ENCODE measurements around the gene SRSF4. TPM values are rescaled to one million over a fixed set of nuclear protein-coding genes. Genes with fewer than 3 reads are reported as not detected.
A peak's percentile ranks its signal among the peaks of the same experiment; 100 is the strongest.

SRSF4 gene
- total RNA-seq, 1 donor from 2014 or later, result 111 TPM

DNA sequence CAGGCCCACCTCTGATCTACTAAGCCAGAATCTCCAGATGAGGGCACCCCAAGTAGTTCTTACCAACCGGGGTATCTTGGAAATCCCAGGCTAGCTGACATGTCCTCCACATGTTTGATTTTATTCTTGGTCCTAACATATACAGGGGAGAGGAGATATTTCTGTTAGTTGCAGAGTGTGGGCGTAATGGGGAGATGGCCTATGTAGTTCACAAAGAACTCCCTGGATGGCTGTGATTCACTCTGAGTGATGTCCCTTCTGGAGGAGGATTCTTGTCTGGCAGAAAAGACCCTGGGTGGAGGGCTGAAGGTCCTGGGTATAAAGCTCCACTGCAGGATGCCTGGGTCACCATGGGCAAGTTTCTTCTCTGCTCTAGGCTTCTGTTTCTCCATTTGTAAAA lies 35.9 kb upstream of the SRSF4 start:
- H3K27ac Mint-ChIP-seq, result no peak overlapping the region
- TF ChIP-seq, protein P1, sequence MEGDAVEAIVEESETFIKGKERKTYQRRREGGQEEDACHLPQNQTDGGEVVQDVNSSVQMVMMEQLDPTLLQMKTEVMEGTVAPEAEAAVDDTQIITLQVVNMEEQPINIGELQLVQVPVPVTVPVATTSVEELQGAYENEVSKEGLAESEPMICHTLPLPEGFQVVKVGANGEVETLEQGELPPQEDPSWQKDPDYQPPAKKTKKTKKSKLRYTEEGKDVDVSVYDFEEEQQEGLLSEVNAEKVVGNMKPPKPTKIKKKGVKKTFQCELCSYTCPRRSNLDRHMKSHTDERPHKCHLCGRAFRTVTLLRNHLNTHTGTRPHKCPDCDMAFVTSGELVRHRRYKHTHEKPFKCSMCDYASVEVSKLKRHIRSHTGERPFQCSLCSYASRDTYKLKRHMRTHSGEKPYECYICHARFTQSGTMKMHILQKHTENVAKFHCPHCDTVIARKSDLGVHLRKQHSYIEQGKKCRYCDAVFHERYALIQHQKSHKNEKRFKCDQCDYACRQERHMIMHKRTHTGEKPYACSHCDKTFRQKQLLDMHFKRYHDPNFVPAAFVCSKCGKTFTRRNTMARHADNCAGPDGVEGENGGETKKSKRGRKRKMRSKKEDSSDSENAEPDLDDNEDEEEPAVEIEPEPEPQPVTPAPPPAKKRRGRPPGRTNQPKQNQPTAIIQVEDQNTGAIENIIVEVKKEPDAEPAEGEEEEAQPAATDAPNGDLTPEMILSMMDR (IDR thresholded peaks at IDR 0.05; ENCODE audit: unreplicated experiment), result no peak
- H3K27me3 Mint-ChIP-seq, result no peaks in the 10 kb centered on the region
- H3K9me3 Mint-ChIP-seq (ENCODE audit: low read depth), result no peaks in the 10 kb centered on the region
- H3K4me3 Mint-ChIP-seq (ENCODE audit: low read depth), result no peak overlapping the region
- no peaks in the 10 kb centered on the region for H3K4me1 Mint-ChIP-seq (ENCODE audit: low read depth)
- no peak for DNase-seq (ENCODE audit: low spot score, unreplicated experiment)
- peaks cover 13% of the 10 kb centered on the region for H3K36me3 Mint-ChIP-seq (ENCODE audit: insufficient read depth)

DNA sequence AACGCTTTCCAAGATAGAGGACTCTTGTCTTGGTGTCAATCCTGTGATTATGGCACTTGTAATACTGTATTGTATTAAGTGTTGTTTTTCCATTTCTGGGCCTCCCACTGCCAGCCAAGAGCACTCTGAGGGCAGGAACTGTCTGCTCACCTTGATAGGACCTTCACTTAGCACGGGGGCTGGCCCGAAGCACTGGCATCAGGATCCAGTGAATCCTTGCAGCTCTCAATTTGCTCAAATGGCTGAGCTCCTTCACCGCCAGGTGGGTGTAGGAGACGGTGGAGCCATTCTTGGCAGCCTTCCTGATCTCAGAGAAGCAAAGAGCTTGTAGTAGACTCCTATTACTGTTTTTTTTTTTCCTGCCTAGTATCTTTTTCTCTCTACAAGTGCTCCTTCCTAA lies 31.4 kb upstream of the SRSF4 start:
- H3K4me1 Mint-ChIP-seq (ENCODE audit: low read depth), result peaks cover 5% of the 10 kb centered on the region
- H3K36me3 Mint-ChIP-seq (ENCODE audit: insufficient read depth), result peaks cover 18% of the 10 kb centered on the region
- DNase-seq (ENCODE audit: low spot score, unreplicated experiment), result no peak
- no peaks in the 10 kb centered on the region for H3K27me3 Mint-ChIP-seq
- H3K27ac Mint-ChIP-seq, result no peak overlapping the region
- H3K4me3 Mint-ChIP-seq (ENCODE audit: low read depth), result no peak overlapping the region
- TF ChIP-seq, protein P1 (IDR thresholded peaks at IDR 0.05; ENCODE audit: unreplicated experiment), result no peak
- H3K9me3 Mint-ChIP-seq (ENCODE audit: low read depth), result no peaks in the 10 kb centered on the region

DNA sequence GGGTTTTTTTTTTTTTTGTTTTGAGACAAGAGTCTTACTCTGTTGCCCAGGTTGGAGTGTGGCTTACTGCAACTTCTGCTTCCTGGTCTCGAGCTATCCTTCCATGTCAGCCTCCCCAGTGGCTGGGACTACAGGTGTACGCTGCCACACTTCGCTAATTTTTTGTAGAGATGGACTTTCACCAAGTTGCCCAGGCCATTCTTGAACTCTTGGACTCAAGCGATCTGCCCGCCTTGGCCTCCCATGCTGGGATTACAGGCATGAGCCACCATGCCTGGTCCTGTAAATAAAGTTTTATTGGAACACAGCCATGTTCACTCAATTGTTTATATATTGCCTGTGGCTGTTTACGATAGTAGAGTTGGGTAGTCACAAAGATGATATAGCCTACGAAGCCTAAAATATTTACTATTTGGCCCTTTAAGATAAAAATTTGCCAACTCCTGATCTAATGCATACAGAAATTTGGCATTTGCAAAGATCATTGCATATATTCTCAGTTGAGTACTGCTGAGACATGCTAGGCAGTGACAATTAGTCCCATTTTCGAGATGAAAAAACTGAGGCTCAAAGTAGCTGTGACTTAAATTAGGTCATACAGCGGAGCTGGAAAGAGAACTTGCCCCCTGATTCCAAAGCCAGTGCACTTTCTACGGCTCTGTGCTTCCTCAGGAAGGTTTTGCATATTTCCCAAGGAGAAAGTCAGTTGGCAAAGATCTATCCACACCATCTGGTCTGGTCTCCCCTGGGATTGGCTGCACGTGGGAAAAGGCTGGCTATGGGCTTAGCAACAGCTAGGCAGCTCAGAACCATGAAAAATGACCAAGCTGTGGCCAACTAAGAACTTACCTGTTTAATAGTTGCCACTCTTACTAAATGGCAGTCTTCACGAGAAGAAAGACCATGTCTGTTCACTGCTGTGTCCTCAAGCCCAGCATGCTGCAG lies 29.7 kb upstream of the SRSF4 start:
- DNase-seq (ENCODE audit: low spot score, unreplicated experiment), result no peak
- H3K4me3 Mint-ChIP-seq (ENCODE audit: low read depth), result no peak overlapping the region
- H3K9me3 Mint-ChIP-seq (ENCODE audit: low read depth), result no peaks in the 10 kb centered on the region
- TF ChIP-seq, protein P1 (IDR thresholded peaks at IDR 0.05; ENCODE audit: unreplicated experiment), result no peak
- H3K4me1 Mint-ChIP-seq (ENCODE audit: low read depth), result peaks cover 5% of the 10 kb centered on the region
- peaks cover 18% of the 10 kb centered on the region for H3K36me3 Mint-ChIP-seq (ENCODE audit: insufficient read depth)
- H3K27ac Mint-ChIP-seq, result no peak overlapping the region
- H3K27me3 Mint-ChIP-seq, result no peaks in the 10 kb centered on the region

DNA sequence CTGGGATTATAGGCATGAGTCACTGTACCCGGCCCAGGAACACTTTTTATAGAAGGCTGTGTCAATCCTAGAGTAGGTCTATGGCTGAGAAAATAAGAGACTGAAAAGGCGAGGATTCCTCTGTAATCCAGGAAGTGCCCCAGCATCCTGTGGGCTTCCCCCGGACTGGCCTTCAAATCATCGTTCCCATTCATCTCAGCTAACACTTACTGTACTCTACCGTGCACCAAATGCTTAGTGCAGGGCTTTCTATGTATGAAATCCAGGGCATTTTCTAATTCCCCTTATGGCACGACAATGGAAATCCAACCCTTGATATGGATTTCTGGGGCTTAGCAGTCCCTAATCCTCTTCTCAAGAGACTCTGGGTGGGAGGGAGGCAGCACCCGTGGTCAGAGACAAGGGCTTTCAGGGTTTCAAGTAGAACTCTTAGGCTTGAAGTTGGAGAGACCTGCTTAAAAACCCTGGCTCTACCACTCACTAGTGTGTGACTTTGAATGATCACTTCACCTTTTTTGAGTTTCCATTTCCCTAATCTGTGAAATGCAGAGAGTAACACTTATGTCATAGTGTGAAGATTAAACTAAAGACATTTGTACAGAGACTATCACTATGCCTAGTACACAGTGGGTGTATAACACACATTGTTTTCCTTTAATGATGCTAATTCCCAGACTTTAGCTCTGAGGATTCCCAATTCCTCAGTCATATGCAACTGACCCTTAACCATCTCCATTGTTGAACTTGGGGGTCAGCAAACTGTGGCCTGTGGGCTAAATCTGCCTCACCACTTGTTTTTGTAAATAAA lies 28.8 kb upstream of the SRSF4 start:
- Mint-ChIP-seq H3K27ac (no peak overlapping the region), H3K36me3 (ENCODE audit: insufficient read depth) (peaks cover 20% of the 10 kb centered on the region), H3K4me1 (ENCODE audit: low read depth) (peaks cover 5% of the 10 kb centered on the region), H3K27me3 (no peaks in the 10 kb centered on the region), H3K9me3 (ENCODE audit: low read depth) (no peaks in the 10 kb centered on the region), H3K4me3 (ENCODE audit: low read depth) (no peak overlapping the region)
- no peak for DNase-seq (ENCODE audit: low spot score, unreplicated experiment)
- TF ChIP-seq, protein P1 (IDR thresholded peaks at IDR 0.05; ENCODE audit: unreplicated experiment), result no peak

DNA sequence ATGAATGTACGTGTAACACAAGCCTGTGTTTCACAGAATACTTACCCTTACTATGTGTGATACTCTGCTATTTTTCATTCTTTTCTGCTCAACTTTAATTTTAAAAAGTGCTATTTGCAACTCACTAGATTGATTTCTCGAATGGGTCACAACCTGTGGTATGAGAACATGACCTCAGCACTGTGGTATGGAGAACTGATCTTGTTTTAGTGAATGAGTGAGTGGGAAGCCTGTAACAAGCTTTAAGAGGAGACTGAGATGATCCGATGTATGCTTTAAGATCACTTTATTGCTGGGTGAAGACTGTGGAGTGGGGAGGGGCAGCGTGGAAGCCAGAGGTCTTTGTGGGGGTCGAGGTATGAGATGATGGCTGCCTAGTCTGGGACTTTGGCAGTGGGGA lies 27.5 kb upstream of the SRSF4 start:
- no peak overlapping the region for H3K4me3 Mint-ChIP-seq (ENCODE audit: low read depth)

More for the DNA sequence above, 27.5 kb upstream of the SRSF4 start:
- Mint-ChIP-seq H3K9me3 (ENCODE audit: low read depth) (no peaks in the 10 kb centered on the region), H3K4me1 (ENCODE audit: low read depth) (peaks cover 5% of the 10 kb centered on the region), H3K27ac (peak overlapping the region; percentile 11), H3K36me3 (ENCODE audit: insufficient read depth) (peaks cover 16% of the 10 kb centered on the region), H3K27me3 (no peaks in the 10 kb centered on the region)
- TF ChIP-seq, protein P1 (IDR thresholded peaks at IDR 0.05; ENCODE audit: unreplicated experiment), result no peak
- no peak for DNase-seq (ENCODE audit: low spot score, unreplicated experiment)
